Esophagus muscularis mucosa (tissue), 3 donors: ENCODE data around the gene AFF3.

ENCODE experiments used
- POLR2A ChIP-seq: fragments of 450-650 bp; IDR thresholded peaks from one replicate; pipeline ENCODE4 v1.6.1; 2017; ENCODE audit warnings: antibody characterized with exemption, moderate library complexity, mild to moderate bottlenecking, low read depth
- POLR2AphosphoS5 ChIP-seq, 2 donors: sonication (generic); formaldehyde crosslinking; IDR thresholded peaks; one replicate each; pipeline ENCODE4 v1.6.1; 2017; ENCODE audit warnings: antibody characterized with exemption in 2 of 2
- TF ChIP-seq, protein P1 (sequence below), 3 experiments: fragments of 200-600 bp in 2 of 3; fragments of 450-650 bp in 1 of 3; sonication (generic) in 2 of 3; IDR thresholded peaks; one replicate each; pipeline ENCODE4 v1.5.1; 2017 to 2019; ENCODE audit warnings: antibody characterized with exemption in 3 of 3, mild to moderate bottlenecking in 2 of 3, moderate library complexity in 1 of 3

- TF ChIP-seq, protein P1, sequence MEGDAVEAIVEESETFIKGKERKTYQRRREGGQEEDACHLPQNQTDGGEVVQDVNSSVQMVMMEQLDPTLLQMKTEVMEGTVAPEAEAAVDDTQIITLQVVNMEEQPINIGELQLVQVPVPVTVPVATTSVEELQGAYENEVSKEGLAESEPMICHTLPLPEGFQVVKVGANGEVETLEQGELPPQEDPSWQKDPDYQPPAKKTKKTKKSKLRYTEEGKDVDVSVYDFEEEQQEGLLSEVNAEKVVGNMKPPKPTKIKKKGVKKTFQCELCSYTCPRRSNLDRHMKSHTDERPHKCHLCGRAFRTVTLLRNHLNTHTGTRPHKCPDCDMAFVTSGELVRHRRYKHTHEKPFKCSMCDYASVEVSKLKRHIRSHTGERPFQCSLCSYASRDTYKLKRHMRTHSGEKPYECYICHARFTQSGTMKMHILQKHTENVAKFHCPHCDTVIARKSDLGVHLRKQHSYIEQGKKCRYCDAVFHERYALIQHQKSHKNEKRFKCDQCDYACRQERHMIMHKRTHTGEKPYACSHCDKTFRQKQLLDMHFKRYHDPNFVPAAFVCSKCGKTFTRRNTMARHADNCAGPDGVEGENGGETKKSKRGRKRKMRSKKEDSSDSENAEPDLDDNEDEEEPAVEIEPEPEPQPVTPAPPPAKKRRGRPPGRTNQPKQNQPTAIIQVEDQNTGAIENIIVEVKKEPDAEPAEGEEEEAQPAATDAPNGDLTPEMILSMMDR (IDR thresholded peaks at IDR 0.05) = no peak
- TF ChIP-seq POLR2A (no peak), POLR2AphosphoS5 (IDR thresholded peaks at IDR 0.05) (no peak)
Observed at GRCh38 chr2:99626158-99626557, 516.2 kb downstream of the AFF3 start.
